ENCODE data around the gene RGS4.

The RGS4 gene

GRCh38 chr1:163039707-163040093, 29.5 kb upstream of the RGS4 start:
- DNase-seq (ENCODE audit: low spot score), result no peak
- TF ChIP-seq CTCF (IDR thresholded peaks at IDR 0.05; ENCODE audit: extremely low read depth, missing control alignments), result no peak

- no peak for DNase-seq (ENCODE audit: low spot score)
- no peak for TF ChIP-seq CTCF (IDR thresholded peaks at IDR 0.05; ENCODE audit: extremely low read depth, missing control alignments)
These were observed 23.1 kb upstream of the RGS4 start for GRCh38 chr1:163046071-163046470.

- no peak for TF ChIP-seq CTCF (IDR thresholded peaks at IDR 0.05; ENCODE audit: extremely low read depth, missing control alignments)
These were observed 21.1 kb upstream of the RGS4 start for GRCh38 chr1:163047951-163048659.

GRCh38 chr1:163048869-163049268, 20.3 kb upstream of the RGS4 start:
- TF ChIP-seq CTCF (IDR thresholded peaks at IDR 0.05; ENCODE audit: extremely low read depth, missing control alignments), result no peak
- DNase-seq (ENCODE audit: low spot score), result no peak

More at GRCh38 chr1:163047951-163048659, 21.1 kb upstream of the RGS4 start:
- no peak for DNase-seq (ENCODE audit: low spot score)

- no peak for TF ChIP-seq CTCF (IDR thresholded peaks at IDR 0.05; ENCODE audit: extremely low read depth, missing control alignments)
- no peak for DNase-seq (ENCODE audit: low spot score)
These were observed 19.9 kb upstream of the RGS4 start for GRCh38 chr1:163049296-163049695.

- no peak for TF ChIP-seq CTCF (IDR thresholded peaks at IDR 0.05; ENCODE audit: extremely low read depth, missing control alignments)
- no peak for DNase-seq (ENCODE audit: low spot score)
These were observed 18.7 kb upstream of the RGS4 start for GRCh38 chr1:163050496-163050895.

GRCh38 chr1:163054181-163054591, 15.0 kb upstream of the RGS4 start:
- TF ChIP-seq CTCF (IDR thresholded peaks at IDR 0.05; ENCODE audit: extremely low read depth, missing control alignments), result no peak
- DNase-seq (ENCODE audit: low spot score), result no peak
